ENCODE measurements around the gene ADIPOQ.
"Not testable (repeated sequence)": the region's sequence is repeated elsewhere in the genome, so short reads cannot be mapped to it uniquely, and the experiment has no call there.

ADIPOQ gene

GRCh38 chr3:186826976-186827857, 15.3 kb upstream of the ADIPOQ start:
- peak; percentile 71 to 72 for DNase-seq

DNA sequence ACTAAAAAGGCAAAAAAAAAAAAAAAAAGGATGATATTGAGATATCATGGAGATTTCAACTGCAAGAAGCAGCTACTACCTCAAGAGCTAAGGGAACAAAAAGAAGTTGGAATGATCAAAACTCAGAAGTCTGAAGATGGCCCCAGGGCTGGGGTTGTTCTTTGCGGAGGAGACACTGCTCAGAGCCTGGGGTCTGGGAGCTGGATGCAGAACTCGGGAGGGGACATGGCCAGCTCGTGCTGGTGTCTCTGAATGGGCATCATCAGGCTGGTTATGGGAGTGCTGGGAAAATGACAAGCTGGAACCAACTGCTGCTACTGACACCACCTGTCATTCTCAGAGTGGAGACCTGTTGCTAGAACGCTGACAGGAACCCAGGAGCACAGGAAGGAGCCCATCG, 14.2 kb upstream of the ADIPOQ start:
- no peak for DNase-seq

DNA sequence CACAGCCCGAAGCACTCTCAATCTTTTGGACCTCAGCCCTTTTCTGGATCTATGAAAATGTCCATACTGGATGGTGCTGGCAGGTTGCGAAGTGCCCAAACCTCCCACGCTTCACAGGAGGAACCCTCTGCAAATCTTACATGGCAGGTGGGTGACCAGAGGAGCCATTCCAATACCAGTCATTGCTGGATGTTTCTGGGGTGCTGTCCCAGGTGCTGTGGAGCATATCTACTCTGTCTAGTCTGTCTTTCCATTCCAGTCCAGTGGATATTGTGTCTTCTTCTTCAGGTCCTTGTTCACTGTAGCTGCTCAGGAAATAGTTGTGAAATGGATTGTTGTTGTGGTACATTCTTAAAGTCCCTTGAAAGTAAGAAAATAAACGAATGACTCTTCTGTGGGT, 10.7 kb upstream of the ADIPOQ start:
- no peak for DNase-seq

DNA sequence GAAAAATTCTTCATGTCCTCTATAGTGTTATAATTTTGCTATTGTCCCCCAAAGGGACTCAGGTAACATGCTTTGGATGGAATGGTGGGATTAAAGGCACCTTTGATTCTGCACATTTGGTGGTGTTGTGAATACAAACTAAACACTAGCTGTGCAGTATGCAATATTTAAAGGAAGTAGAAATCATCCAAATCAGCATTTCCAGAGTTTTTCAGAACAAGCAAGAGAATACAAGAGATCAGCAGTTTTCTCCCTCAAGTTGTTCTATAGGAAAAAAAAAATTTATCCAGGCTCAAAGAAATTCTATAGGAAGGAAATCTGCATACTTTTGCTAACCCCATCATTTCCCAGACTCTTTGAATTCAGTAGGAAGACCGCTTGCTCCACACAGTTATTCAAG, 10.2 kb upstream of the ADIPOQ start:
- no peak for DNase-seq

GRCh38 chr3:186839874-186840641, 2.5 kb upstream of the ADIPOQ start:
- no peak for DNase-seq

- DNase-seq: no peak
Observed at GRCh38 chr3:186841620-186842019, 890 bp upstream of the ADIPOQ start.

DNA sequence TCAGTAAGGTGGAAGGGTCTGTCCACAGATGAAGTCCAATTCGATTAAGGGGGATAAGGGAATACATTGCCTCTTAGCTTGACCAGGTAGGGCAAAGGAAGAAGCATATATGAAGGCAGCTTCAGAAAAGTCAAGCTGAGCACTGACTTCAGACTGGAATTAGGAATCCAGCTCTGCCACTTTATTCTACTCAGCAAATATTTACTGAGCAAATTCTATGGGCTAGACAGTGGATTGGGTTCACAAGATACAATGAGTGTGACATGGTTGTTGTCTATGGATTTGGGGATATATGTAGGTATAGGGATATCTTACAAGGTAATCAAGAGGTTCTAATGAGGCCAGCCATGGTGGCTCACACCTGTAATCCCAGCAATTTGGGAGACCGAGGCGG, 526 bp downstream of the ADIPOQ start:
- DNase-seq: no peak

DNA sequence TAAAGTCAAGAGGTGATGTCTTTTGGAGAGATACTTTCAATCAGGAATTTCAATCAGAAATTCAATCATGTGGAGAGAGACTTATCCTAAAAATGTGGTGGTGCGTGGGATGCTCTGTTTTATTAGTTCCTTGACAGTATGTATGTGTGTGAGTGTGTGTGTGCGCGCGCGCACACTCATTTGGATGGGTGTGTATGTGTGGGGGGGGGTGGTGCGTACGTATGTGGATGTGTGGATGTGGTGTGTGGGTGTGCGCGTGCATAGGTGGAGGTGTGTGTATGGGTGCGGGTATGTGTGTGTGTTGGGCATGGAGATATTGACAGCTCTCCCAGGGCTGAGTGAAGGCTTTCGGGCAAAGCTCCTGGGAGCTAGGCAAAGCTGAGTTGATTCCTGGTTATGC, 2.4 kb downstream of the ADIPOQ start:
- no peak for DNase-seq

- DNase-seq: no peak
Observed at GRCh38 chr3:186845756-186846155, 3.2 kb downstream of the ADIPOQ start.

- DNase-seq: no peak
Observed at GRCh38 chr3:186847437-186847836, 4.9 kb downstream of the ADIPOQ start.

- DNase-seq: peak in 1 of 2 donors; percentile 51
Observed at GRCh38 chr3:186849374-186849975, 7.0 kb downstream of the ADIPOQ start.

DNA sequence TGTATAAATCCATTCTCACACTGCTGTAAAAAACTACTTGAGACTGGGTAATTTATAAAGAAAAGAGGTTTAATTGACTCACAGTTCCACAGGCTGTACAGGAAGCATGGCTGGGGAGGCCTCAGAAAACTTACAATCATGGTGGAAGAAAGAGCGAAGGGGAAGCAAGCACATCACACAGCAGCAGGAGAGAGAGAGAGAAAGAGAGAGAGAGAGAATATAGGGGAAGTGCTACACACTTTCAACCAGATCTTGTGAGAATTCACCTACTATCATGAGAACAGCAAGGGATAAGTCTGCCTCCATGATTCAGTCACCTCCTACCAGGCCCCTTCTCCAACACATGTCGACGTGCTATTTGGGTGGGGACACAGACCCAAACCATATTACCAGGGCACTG, 9.3 kb downstream of the ADIPOQ start:
- DNase-seq: not testable (repeated sequence)

DNA sequence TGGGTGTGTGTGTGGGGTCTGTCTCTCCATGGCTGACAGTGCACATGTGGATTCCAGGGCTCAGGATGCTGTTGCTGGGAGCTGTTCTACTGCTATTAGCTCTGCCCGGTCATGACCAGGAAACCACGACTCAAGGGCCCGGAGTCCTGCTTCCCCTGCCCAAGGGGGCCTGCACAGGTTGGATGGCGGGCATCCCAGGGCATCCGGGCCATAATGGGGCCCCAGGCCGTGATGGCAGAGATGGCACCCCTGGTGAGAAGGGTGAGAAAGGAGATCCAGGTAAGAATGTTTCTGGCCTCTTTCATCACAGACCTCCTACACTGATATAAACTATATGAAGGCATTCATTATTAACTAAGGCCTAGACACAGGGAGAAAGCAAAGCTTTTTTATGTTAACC, 10.5 kb downstream of the ADIPOQ start:
- no peak for DNase-seq

- no peak for DNase-seq
Observed at GRCh38 chr3:186854146-186854545, 11.6 kb downstream of the ADIPOQ start.

DNA sequence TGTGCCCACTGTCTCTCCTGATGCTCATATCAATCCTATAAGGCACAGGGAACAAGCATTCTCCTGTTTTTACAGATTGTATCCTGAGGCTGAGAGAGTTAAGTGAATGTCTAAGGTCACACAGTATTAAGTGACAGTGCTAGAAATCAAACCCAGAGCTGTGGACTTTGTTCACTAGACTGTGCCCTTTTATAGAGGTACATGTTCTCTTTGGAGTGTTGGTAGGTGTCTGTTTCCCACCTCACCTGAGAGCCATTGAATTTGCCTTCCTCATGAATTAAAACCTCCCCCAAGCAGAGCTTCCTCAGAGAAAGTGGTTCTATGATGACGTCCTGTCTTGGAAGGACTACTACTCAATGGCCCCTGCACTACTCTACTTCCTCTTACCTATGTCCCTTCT, 12.4 kb downstream of the ADIPOQ start:
- DNase-seq: no peak

DNA sequence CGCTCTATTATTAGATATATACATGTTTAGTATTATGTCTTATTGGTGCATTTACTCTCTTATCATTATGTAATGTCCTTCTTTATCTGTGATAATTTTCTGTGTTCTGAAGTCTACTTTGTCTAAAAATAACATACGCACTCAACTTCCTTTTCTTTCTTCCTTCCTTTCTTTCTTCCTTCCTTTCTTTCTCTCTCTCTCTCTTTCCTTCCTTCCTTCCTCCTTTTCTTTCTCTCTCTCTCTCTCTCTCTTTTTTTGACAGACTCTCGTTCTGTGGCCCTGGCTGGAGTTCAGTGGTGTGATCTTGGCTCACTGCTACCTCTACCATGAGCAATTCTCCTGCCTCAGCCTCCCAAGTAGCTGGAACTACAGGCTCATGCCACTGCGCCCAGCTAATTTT, 15.2 kb downstream of the ADIPOQ start:
- no peak for DNase-seq

DNA sequence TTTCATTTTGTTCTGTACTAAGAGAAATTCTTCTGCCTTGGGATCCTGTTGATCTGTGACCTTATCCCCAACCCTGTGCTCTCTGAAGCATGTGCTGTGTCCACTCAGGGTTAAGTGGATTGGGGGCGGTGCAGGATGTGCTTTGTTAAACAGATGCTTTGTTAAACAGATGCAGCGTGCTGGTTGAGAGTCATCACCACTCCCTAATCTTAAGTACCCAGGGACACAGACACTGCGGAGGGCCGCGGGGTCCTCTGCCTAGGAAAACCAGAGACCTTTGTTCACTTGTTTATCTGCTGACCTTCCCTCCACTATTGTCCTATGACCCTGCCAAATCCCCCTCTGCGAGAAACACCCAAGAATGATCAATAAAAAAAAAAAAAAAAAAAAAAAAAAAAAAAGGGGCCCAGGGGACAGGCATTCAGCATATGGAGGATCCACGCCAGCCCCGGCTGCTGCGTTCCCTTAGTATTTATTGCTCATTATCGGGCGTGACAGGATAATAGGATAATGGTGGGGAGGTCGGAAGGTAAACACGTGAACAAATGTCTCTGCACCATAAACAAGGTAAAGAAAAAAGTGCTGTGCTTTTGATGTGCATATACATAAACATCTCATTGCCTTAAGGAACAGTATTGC, 22.8 kb downstream of the ADIPOQ start:
- not testable (repeated sequence) for DNase-seq

- DNase-seq: not testable (repeated sequence)
Observed at GRCh38 chr3:186866095-186866494, 23.6 kb downstream of the ADIPOQ start.

DNA sequence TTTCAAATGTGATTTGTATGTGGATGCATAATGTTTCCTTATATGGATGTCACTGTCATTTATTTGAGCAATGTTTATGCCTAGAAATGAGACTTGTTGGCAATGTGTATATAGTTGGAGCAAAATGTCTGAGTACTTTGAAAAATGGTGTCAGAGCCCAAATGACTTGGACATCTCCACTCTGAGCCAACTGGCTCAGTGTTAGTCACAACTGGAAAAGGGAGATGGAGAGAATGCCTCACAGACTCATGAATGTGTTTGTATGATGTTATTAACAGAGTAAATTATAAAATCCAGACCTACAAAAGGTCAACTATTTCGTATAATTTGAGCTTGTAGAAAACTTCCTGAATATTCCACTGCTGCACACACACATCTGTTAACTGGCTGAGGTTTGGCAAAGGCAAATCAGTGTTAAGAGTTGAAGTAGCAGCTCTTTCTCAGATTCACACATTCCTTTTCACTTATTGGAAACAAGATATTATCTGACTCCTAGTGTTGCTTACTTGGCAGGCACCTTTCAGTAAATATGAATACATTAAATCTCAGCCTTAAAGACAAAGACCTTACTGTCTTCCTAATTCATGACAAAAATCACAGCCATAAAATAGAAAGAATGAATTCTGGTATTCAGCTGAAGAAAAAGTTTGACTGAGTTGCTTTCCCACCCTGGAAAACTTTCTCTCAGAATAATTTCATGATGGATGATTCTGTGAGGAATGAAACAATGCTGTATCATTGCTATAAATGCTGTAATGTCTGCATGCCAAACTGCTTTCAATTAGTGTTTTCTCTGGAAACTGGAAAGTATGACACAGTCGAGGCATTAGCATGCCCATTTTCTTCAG, 27.0 kb downstream of the ADIPOQ start:
- DNase-seq: no peak

DNA sequence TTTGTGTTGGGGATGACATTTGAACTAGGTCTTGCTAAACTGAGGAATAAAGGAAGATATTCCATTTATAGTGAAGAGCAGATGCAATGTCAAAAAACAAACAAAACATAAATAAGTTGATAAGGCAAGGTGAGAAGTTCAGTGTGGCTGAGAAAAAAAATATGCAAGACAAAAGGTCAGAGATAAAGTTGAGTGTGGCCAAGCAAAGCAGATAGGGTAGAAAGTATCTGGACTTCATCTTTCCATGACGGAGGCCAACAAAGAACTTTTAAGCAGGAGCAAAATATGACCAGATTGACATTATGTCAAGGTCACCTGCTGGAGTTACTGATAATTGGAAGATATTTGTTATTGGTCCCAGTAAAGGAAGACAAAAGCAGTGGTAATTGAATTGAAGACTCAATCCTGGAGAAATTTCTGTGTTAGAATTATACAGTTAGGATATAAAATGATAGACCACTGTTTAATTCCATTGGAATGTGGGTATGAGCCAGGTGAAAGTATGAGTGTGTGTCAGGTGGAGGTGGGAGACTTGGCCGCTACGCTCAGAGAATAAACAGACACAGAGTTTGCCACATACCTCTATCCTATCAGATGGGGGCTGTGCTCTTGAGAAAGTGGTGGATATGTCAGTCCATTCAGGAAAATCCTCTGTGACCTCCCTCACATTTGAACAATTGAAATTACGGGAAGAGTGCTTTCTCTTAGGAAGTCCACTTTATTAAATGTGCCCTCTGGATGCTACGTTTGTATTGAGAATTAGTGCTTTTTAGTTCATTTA, 28.1 kb downstream of the ADIPOQ start:
- no peak for DNase-seq

DNA sequence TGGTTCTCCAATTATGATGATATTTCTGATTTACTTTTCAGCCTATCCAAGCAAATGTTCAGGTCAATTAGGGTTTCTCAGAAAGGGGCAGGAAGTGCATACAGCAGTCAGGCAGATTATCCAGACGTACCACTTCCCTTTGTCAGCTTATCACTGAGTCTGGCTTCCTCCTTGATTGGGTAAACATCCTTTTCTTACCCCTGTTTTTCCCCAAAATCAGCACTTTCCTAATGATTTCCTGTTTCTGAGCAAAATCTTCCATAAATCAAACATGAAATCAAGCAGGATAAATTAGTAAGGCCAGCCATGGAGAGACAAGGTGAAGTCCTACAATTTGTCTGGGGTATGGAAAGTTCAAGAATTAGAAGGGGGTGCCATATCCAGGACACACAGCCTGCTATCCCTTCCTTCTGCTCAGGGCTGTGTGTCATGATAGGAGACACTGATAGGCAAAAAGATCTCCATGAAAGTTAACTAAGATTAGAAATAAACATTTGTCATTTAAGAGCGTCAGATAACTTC, 29.0 kb downstream of the ADIPOQ start:
- DNase-seq: peak in 1 of 2 donors; percentile 51
